Stimulated activated CD8-positive, alpha-beta memory T cell treated with anti-CD3 and anti-CD28 coated beads, Interleukin-2, amount 100 ng/mL, for 1 hour (primary cell): Measurements from ENCODE around the gene UFSP2.
"Not testable (repeated sequence)": the region's sequence is repeated elsewhere in the genome, so short reads cannot be mapped to it uniquely, and the experiment has no call there.

Experiments used
- DNase-seq, 2 donors: peaks; one replicate each; pipeline ENCODE4 v3.0.0-alpha.2; 2020; ENCODE audit warnings: low read depth in 2 of 2

Gene UFSP2

DNA sequence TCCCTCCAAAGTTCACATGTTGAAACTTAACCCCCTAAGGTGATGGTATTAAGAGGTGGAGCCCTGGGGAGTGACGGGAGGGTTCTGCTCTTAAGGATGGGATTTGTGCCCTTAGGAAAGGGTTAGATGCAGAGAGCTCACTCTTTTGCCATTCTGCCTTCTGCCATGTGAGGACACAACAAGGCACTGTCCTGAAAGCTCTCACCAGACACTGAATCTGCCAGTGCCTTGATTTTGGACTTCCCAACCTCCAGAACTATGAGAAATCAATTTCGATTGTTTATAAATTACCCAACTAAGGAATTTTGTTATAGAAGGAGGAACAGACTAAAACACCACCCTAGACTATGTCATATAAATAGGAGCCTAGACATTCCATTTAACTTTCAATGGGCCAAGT, 41.7 kb downstream of the UFSP2 start:
- no peak for DNase-seq

DNA sequence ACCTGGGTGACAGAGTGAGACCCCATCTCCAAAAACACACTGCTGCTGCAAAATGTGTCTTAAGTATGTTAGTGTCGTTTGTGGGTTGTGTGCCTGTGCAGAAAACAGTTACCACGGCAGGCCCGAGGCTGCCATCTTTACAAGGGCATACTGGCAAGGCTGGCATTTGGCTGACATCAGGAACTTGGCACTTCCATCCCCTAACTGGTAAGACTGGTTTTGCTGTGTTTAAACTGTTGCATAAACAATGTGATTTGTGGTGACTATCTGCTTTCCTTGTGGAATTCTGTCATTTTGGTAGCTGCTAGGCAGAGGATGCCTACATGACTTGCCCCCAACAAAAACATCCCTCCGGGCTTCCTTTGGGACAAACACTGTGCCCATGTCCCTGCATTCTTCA, 42.3 kb downstream of the UFSP2 start:
- DNase-seq: no peak

DNA sequence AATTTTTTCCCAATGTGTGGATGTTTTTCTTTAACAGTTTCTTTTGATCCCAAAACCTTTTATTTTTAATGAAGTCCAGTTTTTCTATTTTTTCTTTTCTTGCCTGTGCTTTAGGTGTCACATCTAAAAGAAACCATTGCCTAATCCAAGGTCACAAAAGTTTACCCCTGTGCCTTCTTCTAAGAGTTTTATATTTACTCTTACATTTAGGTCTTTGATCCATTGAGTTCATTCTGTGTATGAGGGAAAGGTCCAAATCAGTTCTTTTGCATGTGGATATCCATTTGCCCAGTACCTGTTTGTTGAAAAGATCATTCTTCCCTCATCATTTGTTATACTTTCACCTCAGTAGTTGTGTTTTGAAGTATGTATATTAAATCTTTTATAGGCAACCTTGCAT, 43.0 kb downstream of the UFSP2 start:
- DNase-seq: no peak

GRCh38 chr4:185381288-185382196, 44.2 kb downstream of the UFSP2 start:
- DNase-seq: no peak

- no peak for DNase-seq
These were observed 45.4 kb downstream of the UFSP2 start for GRCh38 chr4:185380320-185380719.

DNA sequence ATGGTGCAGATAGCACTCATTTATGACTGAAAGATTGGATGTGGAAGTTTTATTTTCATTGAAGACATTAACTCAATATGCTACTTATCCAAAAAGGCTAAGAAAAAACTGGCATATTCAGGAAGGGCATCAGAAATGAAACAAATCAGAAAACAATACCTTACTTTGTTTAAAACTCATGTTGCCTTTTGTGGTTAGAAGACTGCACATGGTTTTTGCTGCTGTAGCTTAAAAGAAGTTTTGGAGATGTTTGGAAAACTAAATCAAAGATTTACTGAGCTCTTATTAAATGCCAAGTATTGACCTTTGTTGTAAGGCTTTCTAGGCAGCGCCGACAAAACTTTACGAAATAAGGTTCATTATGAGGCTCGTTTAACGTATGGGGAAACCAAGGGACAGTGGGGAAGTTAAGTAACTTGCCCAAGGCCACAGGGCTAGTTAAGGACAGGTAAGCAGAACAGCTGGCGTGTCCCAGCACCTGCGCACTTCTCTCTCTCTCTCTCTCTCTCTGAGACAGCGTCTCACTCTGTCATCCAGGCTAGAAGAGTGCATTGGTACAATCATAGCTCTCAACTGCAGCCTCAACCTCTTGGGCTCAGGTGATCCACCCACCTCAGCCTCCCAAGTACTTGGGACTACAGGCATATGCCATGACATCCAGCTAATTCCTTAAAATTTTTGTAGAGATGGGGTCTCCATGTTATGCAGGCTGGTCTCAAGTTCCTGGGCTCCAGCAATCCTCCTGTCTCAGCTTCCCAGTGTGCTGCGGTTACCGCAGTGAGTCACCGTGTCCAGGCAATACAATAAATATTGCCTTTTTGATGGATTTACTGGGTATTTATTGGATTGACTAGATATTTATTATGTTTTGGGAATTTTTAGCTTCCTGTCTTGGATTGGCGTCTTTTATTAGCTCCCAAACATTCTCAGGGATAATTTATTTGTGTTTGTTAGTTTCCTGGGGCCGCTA, 46.2 kb downstream of the UFSP2 start:
- DNase-seq: no peak

GRCh38 chr4:185378264-185378663, 47.5 kb downstream of the UFSP2 start:
- no peak for DNase-seq

GRCh38 chr4:185374573-185374972, 51.2 kb downstream of the UFSP2 start:
- DNase-seq: no peak

DNA sequence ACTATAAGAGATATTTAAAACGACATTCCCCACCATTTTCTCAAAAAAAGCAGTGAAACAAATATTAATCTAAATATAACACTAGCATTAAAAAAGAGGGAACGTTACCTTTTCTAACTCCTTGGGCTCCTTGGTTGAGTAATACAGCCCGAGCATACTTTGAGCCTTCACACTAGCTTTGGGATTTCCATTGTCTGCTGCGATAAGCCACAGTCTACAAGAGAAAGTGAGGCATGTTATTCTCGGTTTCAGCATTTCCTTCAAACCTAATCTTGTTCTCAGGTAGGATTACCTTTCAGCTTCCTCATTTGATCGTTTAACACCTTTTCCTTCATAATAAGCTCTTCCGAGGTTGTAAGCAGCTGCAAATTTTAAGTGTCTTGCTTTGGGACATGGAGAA, 51.7 kb downstream of the UFSP2 start:
- no peak for DNase-seq

- DNase-seq: no peak
These were observed 54.1 kb downstream of the UFSP2 start for GRCh38 chr4:185371702-185372101.

- no peak for DNase-seq
These were observed 55.4 kb downstream of the UFSP2 start for GRCh38 chr4:185370268-185370949.

DNA sequence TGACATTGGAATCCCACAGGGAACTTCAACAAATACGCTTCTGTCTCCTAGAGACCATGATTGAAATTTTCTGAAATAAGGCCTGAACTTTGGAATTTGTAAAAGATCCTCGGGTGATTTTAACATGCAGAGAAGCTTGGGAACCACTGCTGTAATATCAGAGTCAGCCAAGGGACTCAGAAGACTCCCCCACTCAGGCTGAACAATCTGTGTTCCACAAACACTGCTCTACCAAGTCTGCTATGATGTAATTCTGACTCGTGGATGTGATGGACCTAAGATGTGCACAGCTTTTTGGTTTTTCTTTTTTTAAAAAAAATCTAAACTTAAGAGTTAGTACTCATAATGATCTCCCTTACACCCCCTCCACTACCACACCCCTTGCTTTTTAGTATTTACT, 56.0 kb downstream of the UFSP2 start:
- DNase-seq: no peak

DNA sequence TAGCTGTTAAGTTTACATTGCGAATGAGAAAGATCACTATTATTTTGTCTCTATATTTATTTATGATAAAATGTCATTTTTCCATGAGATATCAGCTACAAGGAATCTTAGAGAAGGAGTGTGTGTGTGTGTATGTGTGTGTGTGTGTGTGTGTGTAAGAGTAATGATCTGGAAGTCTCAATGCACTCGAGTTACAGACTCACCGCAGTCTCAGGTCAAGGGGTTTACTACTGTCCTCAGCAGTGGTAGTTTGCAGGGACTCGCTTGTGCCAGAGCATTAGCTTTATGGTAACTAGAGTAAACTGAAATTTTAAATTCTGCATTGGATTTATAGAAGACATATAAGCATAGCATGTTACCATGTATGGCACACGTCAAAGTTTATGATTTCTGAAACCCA, 60.9 kb downstream of the UFSP2 start:
- no peak for DNase-seq

- DNase-seq: no peak
These were observed 62.5 kb downstream of the UFSP2 start for GRCh38 chr4:185363251-185363650.

- not testable (repeated sequence) for DNase-seq
These were observed 63.2 kb downstream of the UFSP2 start for GRCh38 chr4:185362570-185362969.

GRCh38 chr4:185361872-185362271, 63.9 kb downstream of the UFSP2 start:
- no peak for DNase-seq

DNA sequence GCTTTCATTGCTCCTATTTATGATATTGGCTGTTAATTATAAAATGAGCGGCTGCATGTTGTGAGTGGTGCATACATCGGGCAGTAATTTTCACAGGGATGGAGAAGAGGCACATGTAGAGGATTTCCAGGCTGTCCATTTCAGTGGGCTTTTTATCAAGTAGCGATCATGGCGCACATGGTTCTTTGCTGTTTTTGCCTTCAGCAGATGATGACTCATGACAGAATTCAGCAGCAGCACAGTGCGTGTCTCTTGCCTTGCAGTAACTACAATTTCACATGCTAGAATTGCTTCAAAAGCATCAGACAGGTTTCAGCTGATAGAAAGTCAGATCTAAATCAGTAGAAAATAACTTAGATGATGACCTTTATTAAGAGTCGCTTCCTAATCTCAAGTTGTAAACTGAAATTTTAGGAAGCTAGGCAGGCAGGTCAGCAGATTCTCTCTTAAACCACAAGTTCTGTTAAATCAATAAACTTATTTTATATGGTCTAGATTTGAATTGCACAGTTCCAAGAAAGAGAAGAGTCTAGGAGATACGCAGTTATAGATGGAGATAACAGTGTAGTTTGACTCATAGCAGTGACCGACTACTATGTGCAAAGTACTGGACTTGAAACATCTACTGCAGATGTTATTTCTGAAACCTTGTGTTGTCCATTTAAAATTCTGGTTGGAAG, 65.9 kb downstream of the UFSP2 start:
- no peak for DNase-seq

GRCh38 chr4:185358959-185359358, 66.8 kb downstream of the UFSP2 start:
- DNase-seq: no peak

DNA sequence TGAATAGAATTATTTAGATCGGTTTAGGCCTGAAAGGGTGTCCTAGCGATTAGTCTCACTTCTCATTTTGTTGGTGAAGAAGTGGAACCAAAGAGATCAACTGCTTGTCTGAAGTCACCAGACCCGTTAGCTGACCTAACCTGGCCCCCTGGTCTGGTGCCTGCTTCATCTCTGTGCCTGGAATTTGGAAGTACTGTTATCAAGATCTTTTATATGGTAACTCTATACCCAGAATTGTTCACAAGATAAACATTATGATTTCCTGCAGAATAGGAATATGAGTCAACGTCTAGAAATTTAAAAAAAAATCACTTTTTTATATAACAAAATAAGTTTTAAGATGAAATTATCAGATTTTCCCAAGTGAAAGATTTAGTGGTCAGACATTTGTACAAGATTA, 67.2 kb downstream of the UFSP2 start:
- no peak for DNase-seq

DNA sequence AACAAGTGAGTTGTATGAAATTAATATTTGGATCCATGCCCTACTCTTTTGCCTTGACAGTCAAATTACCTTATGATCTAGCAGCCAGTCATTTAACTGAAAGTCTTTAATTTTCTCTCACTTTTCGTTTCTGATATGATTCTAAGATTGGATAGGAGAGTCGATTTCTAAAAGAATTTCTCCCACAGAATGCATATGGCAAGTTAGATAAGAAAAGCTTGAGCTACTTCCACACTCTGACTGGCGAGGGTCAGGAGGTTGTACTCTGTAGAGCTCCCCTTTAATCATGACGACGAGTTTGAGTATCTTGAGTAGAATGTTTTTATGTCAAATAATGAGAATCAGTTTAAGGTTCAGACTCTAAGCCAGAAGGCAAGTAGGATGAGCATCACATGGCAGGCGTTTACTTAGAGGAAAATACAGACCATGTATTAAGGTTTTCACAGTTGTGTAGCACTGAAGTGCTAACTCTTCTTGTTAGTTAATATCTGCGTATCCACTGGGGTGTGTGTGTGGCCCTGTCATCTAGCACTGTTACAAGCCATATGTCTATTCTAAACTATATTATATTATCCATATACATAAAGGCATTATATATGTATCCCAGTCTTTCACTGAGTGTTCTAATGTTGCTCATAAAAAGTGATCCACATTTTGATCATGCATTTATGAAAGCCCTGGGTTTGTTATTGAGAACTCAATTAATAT, 67.9 kb downstream of the UFSP2 start:
- DNase-seq: no peak

DNA sequence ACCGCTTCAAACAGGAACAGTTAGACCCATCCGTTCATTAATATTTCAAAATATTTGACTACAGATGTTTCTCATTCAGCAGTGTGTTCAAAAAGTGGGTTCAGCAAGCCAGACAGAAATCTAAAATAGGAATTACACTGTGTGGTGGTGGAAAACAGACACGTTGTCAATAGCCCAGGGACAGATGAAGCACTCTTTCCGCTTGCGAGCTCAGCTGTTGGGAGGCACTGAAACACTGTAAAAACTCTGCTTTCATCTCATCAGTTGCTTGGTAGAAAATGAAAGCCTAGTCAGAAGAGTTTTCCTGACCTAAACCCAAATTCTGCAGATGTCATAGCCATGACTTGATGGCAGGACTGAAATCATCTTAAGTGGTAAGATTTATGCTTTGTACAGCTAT, 68.6 kb downstream of the UFSP2 start:
- no peak for DNase-seq
